Activated CD4-positive, alpha-beta T cell treated with anti-CD3 and anti-CD28 coated beads, Interleukin-2, amount 10 ng/mL, durations not matched to agents 7 days and 5 days (primary cell): ENCODE measurements around the gene C20orf202. TPM values are rescaled to one million over a fixed set of nuclear protein-coding genes. Genes with fewer than 3 reads are reported as not detected.

Experiments
- CTCF ChIA-PET: fragments of 350-600 bp; sonication (Branson Sonifier 250); formaldehyde crosslinking; loops from one replicate; lab custom pipeline; 2021; ENCODE audit warnings: antibody characterized with exemption; lab: Charles Lee
- POLR2A ChIA-PET: fragments of 350-600 bp; sonication (Branson Sonifier 250); formaldehyde crosslinking; loops from one replicate; lab custom pipeline; 2021; ENCODE audit warnings: antibody characterized with exemption; lab: Charles Lee
- DNase-seq: peaks from one replicate; pipeline ENCODE4 v3.0.0-alpha.2; 2020
- H3K27ac Mint-ChIP-seq: one replicate; pipeline ENCODE4 v1.8.0; 2021; ENCODE audit warnings: mild to moderate bottlenecking, moderate library complexity, mixed read lengths
- H3K27me3 Mint-ChIP-seq: one replicate; pipeline ENCODE4 v1.8.0; 2021; ENCODE audit warnings: mixed read lengths
- H3K36me3 Mint-ChIP-seq: one replicate; pipeline ENCODE4 v1.8.0; 2021; ENCODE audit warnings: low read depth, mixed read lengths
- H3K4me1 Mint-ChIP-seq: one replicate; pipeline ENCODE4 v1.8.0; 2021; ENCODE audit warnings: mixed read lengths
- H3K4me3 Mint-ChIP-seq: one replicate; pipeline ENCODE4 v1.8.0; 2021; ENCODE audit warnings: mild to moderate bottlenecking, moderate library complexity, mixed read lengths
- H3K9me3 Mint-ChIP-seq: one replicate; pipeline ENCODE4 v1.8.0; 2021; ENCODE audit warnings: mixed read lengths
- total RNA-seq, 2 experiments: library from RNA; stranded (reverse); gene quantifications; one replicate each; pipeline ENCODE4 v1.2.3, GENCODE V29; 2021

Gene C20orf202
- total RNA-seq = not detected

DNA sequence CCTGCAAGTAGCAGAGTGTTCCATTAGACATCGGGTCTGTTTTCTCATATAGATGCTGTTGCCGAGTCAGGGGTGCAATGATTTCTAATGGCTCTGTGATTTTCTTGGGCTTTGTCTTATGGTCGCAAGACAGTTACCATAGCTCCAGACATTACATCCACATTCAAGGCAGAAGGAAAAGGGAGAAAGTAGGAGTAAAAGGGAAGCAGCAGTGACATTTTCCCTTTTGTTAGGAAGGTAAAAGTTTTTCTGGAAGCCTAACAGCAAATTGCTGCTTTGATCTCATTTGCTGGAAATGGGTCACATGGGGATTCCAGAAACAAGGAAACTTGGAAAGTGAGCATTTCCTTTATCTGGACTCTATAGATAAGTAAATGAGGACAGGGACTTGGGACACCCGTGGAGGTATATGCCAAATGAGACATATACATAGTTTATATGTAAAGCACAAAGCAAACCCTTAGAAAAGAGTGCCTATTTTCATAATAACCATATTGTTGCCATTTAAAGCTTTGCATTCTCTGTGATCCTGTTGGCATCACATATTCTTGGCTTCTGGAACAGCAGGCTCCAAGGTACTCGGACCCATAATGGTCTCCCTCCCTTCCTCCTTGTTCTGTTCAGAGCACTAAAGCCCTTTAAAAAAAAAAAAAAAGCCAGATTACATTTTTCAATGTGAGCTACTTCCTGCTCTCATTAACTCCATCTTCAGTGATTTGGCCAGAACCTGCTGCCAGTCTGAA is at the start of gene C20orf202:
TSS of gene C20orf202 (plus strand) at position 693 of the 743 bp plus-strand sequence. CDS start 132 bp downstream, outside the sequence.
- Mint-ChIP-seq H3K27ac (no peak within 1 kb of the TSS), H3K9me3 (no peaks in the 10 kb centered on the region), H3K36me3 (no peaks in the 10 kb centered on the region), H3K4me3 (no peak within 1 kb of the TSS), H3K27me3 (peaks cover 1% of the 10 kb centered on the region), H3K4me1 (peaks cover 8% of the 10 kb centered on the region)
- no peak for DNase-seq
- CTCF ChIA-PET = no interaction called here
- POLR2A ChIA-PET = no interaction called here

DNA sequence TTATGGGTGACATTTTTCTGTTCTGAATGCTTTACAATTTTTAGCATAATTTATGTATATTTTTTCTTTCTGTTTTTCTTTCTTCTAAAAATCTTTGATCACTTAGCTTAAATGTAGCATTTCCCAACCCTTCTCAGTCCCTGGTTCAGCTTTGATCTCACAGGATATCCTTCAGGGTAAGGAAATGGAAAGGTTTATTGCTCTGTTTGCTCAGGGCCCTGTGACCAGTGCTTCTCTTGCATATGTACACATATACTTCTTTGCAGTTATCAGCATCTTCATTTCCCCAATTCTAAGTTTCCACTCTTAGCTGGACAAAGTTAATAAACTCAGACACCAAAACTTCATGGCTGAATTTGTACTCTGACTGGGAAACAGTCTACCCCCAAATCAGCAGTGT is 49.0 kb upstream of the C20orf202 start:
- CTCF ChIA-PET = interaction anchor here (0.6 to 1.1 kb wide), 2 partner anchors 22 to 29 kb away, joined by 3 read pairs; no protein-coding TSS in a partner anchor
- Mint-ChIP-seq H3K27me3 (no peaks in the 10 kb centered on the region), H3K27ac (no peak overlapping the region), H3K36me3 (peaks cover 56% of the 10 kb centered on the region), H3K4me1 (peaks cover 8% of the 10 kb centered on the region), H3K4me3 (no peak overlapping the region), H3K9me3 (no peaks in the 10 kb centered on the region)
- DNase-seq = no peak
- POLR2A ChIA-PET = no interaction called here

DNA sequence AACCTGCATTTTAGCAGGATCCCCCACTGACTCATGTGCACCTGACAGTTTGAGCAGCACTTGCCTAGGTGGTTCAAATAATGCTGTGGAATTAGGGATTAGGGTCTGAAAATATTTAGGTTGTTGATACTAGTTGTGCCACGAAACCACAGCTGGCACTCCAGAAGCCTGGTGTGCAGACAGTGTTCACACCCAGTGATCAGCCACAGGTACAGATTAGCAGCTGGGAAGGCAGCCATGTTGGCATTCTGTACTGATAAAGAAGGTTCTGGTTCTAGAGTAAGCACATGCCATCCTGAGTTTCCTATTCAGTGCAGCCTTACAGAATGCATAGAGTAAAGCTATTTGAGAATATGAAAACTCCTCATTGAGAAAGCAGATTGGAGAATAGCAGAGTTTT is 48.6 kb upstream of the C20orf202 start:
- Mint-ChIP-seq H3K4me1 (peaks cover 8% of the 10 kb centered on the region), H3K27ac (no peak overlapping the region), H3K9me3 (no peaks in the 10 kb centered on the region), H3K4me3 (no peak overlapping the region), H3K36me3 (peaks cover 53% of the 10 kb centered on the region), H3K27me3 (no peaks in the 10 kb centered on the region)
- CTCF ChIA-PET = interaction anchor here (0.6 kb wide), 1 partner anchor 22 kb away, joined by 3 read pairs; no protein-coding TSS in a partner anchor
- POLR2A ChIA-PET = no interaction called here
- no peak for DNase-seq

DNA sequence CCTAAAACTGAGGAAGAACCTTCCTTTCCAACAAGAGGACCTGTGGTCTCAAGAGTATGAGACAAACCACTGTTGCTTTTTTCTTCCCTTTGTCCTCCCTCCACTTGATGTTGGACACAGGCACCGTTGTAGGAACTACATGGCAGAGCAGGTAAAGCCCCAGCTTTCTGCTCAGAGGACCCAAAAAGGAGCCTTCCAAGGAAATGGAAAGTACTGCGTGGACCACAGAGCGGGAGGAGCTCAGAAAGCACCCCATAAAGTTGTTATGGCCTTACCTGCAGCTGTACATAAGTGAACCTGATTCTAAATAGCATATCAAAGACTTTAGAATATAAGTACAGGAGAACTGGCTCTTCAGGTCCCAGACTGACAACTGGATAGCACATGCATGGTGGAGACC is 47.9 kb upstream of the C20orf202 start:
- H3K36me3 Mint-ChIP-seq = peaks cover 49% of the 10 kb centered on the region
- H3K27me3 Mint-ChIP-seq = no peaks in the 10 kb centered on the region
- POLR2A ChIA-PET = no interaction called here
- no peaks in the 10 kb centered on the region for H3K9me3 Mint-ChIP-seq
- no peak overlapping the region for H3K4me3 Mint-ChIP-seq
- CTCF ChIA-PET = no interaction called here
- DNase-seq = no peak
- H3K27ac Mint-ChIP-seq = no peak overlapping the region
- H3K4me1 Mint-ChIP-seq = peaks cover 7% of the 10 kb centered on the region

DNA sequence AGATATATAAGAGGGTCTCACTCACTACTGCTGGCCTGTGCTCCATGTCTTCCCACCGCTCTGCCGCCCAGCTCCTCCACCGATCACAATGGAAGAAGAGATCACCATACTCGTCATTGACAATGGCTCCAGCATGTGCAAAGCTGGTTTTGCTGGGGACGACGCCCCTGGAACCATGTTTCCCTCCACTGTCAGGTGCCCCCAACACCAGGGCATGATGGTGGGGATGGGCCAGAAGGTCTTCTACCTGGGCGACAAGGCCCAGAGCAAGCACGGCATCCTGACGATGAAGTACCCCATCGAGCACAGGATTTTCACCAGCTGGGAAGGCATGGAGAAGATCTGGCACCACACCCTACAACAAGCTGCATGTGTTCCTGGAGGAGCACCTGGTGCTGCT is 42.8 kb upstream of the C20orf202 start:
- CTCF ChIA-PET = interaction anchor here (1.0 kb wide), 1 partner anchor 11 kb away, joined by 5 read pairs; no protein-coding TSS in a partner anchor
- Mint-ChIP-seq H3K9me3 (no peaks in the 10 kb centered on the region), H3K4me1 (no peaks in the 10 kb centered on the region), H3K36me3 (peaks cover 33% of the 10 kb centered on the region), H3K4me3 (no peak overlapping the region), H3K27me3 (no peaks in the 10 kb centered on the region), H3K27ac (no peak overlapping the region)
- POLR2A ChIA-PET = no interaction called here
- DNase-seq = no peak

DNA sequence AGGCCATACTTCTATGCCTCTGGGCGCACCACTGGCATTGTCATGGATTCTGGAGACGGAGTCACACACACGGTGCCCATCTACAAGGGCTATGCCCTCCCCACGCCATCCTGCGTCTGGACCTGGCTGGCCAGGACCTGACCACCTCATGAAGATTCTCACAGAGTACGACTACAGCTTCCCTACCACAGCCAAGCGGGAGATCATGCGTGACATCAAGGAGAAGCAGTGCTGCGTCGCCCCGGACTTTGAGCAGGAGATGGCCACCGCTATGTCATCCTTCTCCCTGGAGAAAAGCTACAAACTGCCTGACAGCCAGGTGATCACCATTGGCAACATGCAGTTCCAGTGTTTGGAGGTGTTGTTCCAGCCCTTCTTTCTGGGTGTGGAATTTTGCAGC is 42.3 kb upstream of the C20orf202 start:
- Mint-ChIP-seq H3K27me3 (no peaks in the 10 kb centered on the region), H3K27ac (no peak overlapping the region), H3K9me3 (no peaks in the 10 kb centered on the region), H3K36me3 (peaks cover 35% of the 10 kb centered on the region), H3K4me3 (no peak overlapping the region), H3K4me1 (no peaks in the 10 kb centered on the region)
- POLR2A ChIA-PET = no interaction called here
- CTCF ChIA-PET = interaction anchor here (0.5 to 1.0 kb wide), 2 partner anchors 11 to 140 kb away, joined by 3 to 5 read pairs; no protein-coding TSS in a partner anchor
- DNase-seq = no peak

DNA sequence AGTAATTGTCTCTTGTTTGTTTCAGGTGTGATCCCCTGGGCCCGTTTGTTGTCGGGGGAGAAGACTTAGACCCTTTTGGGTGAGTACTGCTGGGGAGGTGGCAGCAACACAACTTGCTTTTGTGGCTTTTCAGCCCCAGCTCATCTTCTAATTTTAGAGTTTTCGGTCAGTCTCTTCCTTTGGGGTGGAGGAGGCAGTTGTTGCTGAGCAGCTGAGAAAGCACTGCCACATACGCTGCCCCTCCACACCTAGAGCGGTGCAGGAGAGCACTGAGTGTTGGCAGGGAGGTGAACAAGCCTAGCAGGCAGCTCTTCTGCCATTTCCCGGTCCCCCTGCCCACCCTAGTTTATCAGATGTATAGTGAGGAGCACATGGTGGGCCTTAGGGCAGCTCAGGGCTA is 40.1 kb upstream of the C20orf202 start:
- H3K9me3 Mint-ChIP-seq = no peaks in the 10 kb centered on the region
- no peak overlapping the region for H3K4me3 Mint-ChIP-seq
- no peak for DNase-seq
- POLR2A ChIA-PET = no interaction called here
- no peaks in the 10 kb centered on the region for H3K27me3 Mint-ChIP-seq
- peaks cover 39% of the 10 kb centered on the region for H3K36me3 Mint-ChIP-seq
- H3K4me1 Mint-ChIP-seq = no peaks in the 10 kb centered on the region
- CTCF ChIA-PET = no interaction called here
- H3K27ac Mint-ChIP-seq = no peak overlapping the region

DNA sequence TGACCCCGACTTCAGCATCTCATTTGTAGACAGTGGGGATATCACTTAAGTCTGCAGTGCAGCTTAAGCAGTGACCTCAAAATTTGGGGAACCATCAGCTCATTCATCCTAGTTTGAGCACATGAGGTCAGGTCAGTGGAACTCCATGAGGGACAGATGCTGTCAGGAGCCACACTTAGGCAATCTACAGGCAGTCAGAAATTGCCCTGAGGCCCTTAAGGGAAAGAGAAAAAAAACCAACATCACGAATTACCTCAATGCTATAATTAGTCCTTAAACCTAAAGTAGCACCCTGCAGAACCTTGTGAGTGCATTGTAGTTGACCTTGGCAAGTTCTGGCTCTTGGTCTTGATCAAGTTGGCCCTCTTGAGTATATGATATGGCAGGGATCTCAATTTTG is 39.6 kb upstream of the C20orf202 start:
- no peak overlapping the region for H3K4me3 Mint-ChIP-seq
- H3K9me3 Mint-ChIP-seq = no peaks in the 10 kb centered on the region
- DNase-seq = no peak
- H3K36me3 Mint-ChIP-seq = peaks cover 44% of the 10 kb centered on the region
- H3K4me1 Mint-ChIP-seq = no peaks in the 10 kb centered on the region
- H3K27ac Mint-ChIP-seq = no peak overlapping the region
- no peaks in the 10 kb centered on the region for H3K27me3 Mint-ChIP-seq
- ChIA-PET POLR2A (no interaction called here), CTCF (no interaction called here)

DNA sequence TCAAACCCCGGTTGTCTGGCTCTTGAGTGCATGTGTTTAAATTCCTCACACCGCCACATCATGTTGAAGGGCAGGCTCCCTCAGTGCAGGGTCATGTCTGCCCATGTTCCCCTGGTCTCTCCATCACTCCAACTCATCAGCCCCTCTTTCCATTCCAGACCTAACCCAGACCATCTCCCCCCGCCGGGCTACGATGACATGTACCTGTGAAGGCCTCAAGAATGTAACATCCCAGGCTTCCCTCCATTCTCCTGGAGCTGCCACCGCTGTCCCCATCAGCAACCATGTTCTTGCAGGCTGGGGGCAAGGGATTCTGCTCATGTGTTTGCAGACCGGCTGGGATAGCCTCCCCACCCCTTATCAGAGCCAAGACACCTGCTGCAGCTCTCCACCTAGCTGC is 38.4 kb upstream of the C20orf202 start:
- POLR2A ChIA-PET = no interaction called here
- Mint-ChIP-seq H3K36me3 (peaks cover 52% of the 10 kb centered on the region), H3K9me3 (no peaks in the 10 kb centered on the region), H3K4me1 (no peaks in the 10 kb centered on the region), H3K27me3 (no peaks in the 10 kb centered on the region), H3K4me3 (no peak overlapping the region), H3K27ac (no peak overlapping the region)
- CTCF ChIA-PET = no interaction called here
- no peak for DNase-seq

DNA sequence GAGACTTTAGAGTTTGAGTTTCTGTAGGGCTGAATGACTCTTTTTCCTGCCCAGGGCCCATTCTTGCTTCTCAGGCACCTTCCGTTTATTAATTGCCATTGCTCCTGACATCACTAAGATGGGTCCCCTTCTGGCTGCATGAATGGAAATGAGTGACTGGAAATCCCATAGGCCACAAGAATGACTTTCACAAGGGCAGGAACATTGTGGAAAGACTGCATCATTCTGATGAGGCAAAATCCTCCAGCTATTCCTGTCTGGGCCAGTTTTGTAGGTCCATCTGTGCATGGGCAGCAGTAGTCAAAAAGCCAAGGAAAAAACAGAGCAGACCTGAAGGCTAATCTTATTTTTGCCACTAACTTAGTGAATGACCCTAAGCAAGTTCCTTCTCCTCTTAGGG is 37.7 kb upstream of the C20orf202 start:
- POLR2A ChIA-PET = no interaction called here
- no peak for DNase-seq
- peaks cover 58% of the 10 kb centered on the region for H3K36me3 Mint-ChIP-seq

DNA sequence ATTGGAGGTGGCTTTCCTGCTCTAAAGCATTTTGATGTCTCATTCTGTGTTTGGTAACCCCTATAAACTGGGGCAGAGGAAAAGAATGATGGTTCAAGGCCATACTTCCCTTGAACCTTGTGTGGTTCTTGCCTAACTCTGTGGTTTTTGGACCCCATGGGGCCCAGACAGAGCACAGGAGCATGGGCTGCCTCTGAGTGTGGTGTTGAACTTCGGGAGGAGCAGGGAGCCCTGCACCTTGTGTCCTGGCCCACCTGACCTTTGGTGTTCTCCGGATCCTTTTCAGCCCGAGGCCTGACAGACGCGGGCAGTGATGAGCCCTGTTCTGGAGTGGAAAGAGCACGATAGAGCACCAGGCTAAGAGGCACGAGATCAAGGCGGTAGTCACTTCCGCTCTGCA is 37.3 kb upstream of the C20orf202 start:
- H3K4me1 Mint-ChIP-seq = no peaks in the 10 kb centered on the region
- no peak for DNase-seq
- H3K27me3 Mint-ChIP-seq = no peaks in the 10 kb centered on the region
- ChIA-PET POLR2A (no interaction called here), CTCF (no interaction called here)
- H3K4me3 Mint-ChIP-seq = no peak overlapping the region
- no peak overlapping the region for H3K27ac Mint-ChIP-seq
- peaks cover 57% of the 10 kb centered on the region for H3K36me3 Mint-ChIP-seq
- H3K9me3 Mint-ChIP-seq = no peaks in the 10 kb centered on the region

More for the DNA sequence above, 37.7 kb upstream of the C20orf202 start:
- no peaks in the 10 kb centered on the region for H3K9me3 Mint-ChIP-seq
- no peak overlapping the region for H3K4me3 Mint-ChIP-seq
- CTCF ChIA-PET = no interaction called here
- H3K4me1 Mint-ChIP-seq = no peaks in the 10 kb centered on the region
- H3K27me3 Mint-ChIP-seq = no peaks in the 10 kb centered on the region
- no peak overlapping the region for H3K27ac Mint-ChIP-seq

DNA sequence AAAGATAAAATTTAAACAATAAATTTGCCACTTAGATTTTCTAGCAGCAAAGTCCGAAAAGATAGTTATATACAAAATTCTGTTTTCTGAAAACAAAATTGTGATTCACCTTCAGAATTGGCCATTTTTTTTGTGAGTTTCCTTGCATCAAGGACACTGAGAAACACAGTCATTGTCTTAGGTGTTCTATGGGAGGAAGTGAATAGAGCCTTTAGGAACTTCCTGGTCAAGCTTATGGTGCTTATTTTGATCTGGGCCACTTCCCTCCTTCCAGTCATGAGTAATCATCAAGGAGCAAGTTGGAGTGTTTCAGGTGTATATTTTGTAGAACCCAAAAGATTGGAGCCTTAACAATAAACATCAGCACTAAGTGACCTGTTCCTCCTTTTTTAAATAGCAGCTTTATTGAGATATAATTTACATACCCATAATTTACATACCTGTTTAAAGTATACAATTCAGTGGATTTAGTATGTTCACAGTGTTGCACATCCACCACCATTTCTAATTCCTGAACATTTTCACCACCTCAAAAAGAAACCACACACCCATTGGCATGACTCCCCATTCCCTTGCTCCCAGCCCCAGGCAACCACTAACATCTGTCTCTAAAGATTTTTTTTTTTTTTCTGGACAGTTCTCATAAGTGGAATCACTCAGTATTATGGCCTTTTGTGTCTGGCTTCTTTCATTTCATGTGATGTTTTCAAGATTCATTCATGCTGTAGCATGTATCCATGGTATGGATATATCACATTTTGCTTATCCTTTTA is 36.1 kb upstream of the C20orf202 start:
- H3K9me3 Mint-ChIP-seq = no peaks in the 10 kb centered on the region
- no peaks in the 10 kb centered on the region for H3K27me3 Mint-ChIP-seq
- H3K27ac Mint-ChIP-seq = no peak overlapping the region
- ChIA-PET POLR2A (interaction anchor here (0.6 kb wide), 1 partner anchor 14 kb away, joined by 13 read pairs; no protein-coding TSS in a partner anchor), CTCF (interaction anchor here (0.6 kb wide), 2 partner anchors 482 to 553 kb away, joined by 3 to 4 read pairs; no protein-coding TSS in a partner anchor)
- no peak for DNase-seq
- H3K4me3 Mint-ChIP-seq = no peak overlapping the region
- no peaks in the 10 kb centered on the region for H3K4me1 Mint-ChIP-seq
- H3K36me3 Mint-ChIP-seq = peaks cover 53% of the 10 kb centered on the region

DNA sequence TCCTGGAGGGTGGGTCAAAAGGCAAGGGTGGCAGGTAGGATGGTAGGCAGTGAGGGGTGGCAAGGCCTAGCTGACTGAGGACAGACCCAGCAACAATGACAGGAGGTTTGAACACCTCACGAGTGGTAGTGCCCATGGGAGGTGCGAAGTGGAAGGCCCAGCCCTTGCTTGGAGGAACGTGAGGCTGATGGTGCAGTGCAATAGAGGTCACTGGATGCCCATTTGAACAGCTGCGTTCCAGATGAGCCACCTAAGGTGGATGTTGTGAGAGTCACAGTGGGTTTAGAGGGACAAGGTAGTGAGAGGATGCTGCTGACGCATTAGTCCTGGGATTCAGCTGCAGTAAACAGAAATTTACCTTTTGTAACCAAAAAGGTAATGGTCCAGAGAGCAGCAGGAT is 34.0 kb upstream of the C20orf202 start:
- ChIA-PET CTCF (no interaction called here), POLR2A (no interaction called here)
- Mint-ChIP-seq H3K27ac (no peak overlapping the region), H3K9me3 (no peaks in the 10 kb centered on the region), H3K4me1 (no peaks in the 10 kb centered on the region), H3K4me3 (no peak overlapping the region), H3K27me3 (no peaks in the 10 kb centered on the region), H3K36me3 (peaks cover 53% of the 10 kb centered on the region)
- no peak for DNase-seq
